Thymus (tissue), 14 donors: ENCODE data around the gene STAG1. TPM values are rescaled to one million over a fixed set of nuclear protein-coding genes. Genes with fewer than 3 reads are reported as not detected.
"Not testable (repeated sequence)": the region's sequence is repeated elsewhere in the genome, so short reads cannot be mapped to it uniquely, and the experiment has no call there.

ENCODE experiments used
- DNase-seq, 9 donors: peaks; one replicate each; pipeline ENCODE4 v3.0.0-alpha.2; 2013; ENCODE audit warnings: low spot score in 9 of 9, low read depth in 6 of 9, missing footprints in 1 of 9
- H3K27ac ChIP-seq, 2 donors: one replicate each; pipeline ENCODE4 v1.5.1; 2013; ENCODE audit warnings: control low read depth in 1 of 2, low read depth in 1 of 2, low read length in 1 of 2, mild to moderate bottlenecking in 1 of 2, moderate library complexity in 1 of 2
- H3K27me3 ChIP-seq, 2 donors: one replicate each; pipeline ENCODE4 v1.5.1; 2013; ENCODE audit warnings: low read length in 1 of 2; ENCODE audit not compliant: control insufficient read depth in 2 of 2, insufficient read depth in 1 of 2
- H3K36me3 ChIP-seq, 2 donors: one replicate each; pipeline ENCODE4 v1.5.1; 2013; ENCODE audit warnings: low read length in 1 of 2, mild to moderate bottlenecking in 1 of 2, moderate library complexity in 1 of 2; ENCODE audit not compliant: control insufficient read depth in 2 of 2, insufficient read depth in 2 of 2
- H3K4me1 ChIP-seq, 2 donors: one replicate each; pipeline ENCODE4 v1.5.1; 2013; ENCODE audit warnings: low read length in 2 of 2; ENCODE audit not compliant: control insufficient read depth in 2 of 2, insufficient read depth in 2 of 2
- H3K4me3 ChIP-seq, 2 donors: one replicate each; pipeline ENCODE4 v1.5.1; 2013; ENCODE audit warnings: low read length in 2 of 2, control low read depth in 1 of 2, mild to moderate bottlenecking in 1 of 2
- H3K9me3 ChIP-seq, 2 donors: one replicate each; pipeline ENCODE4 v1.5.1; 2013; ENCODE audit warnings: low read length in 1 of 2, mild to moderate bottlenecking in 1 of 2; ENCODE audit not compliant: control insufficient read depth in 2 of 2, insufficient read depth in 1 of 2
- WGBS: extraction: QIAGEN DNeasy Blood & Tissue Kit; methylation state at CpG from one replicate; pipeline ENCODE4 v1.1.7; 2013; 5-methylcytosine and 5-hydroxymethylcytosine counted together
- long read RNA-seq, 10 donors: transcript quantifications; one replicate each; lab custom pipeline, GENCODE V29; 2026
- polyA plus RNA-seq: library from polyadenylated mRNA; stranded (reverse); fragments of 200-250 nt; gene quantifications from one replicate; pipeline ENCODE4 v1.2.3, GENCODE V29; 2013
- total RNA-seq: library from RNA; stranded (reverse); fragments of 120-200 nt; gene quantifications from one replicate; pipeline ENCODE4 v1.2.4, GENCODE V29; 2013
- donor health status: healthy.

The STAG1 gene
- 36.0 TPM for total RNA-seq
- 15.9 TPM for polyA plus RNA-seq
- long read RNA-seq, donor 1, full-length matches to known transcripts: 1 of 1 reads
- long read RNA-seq, donor 1, partial matches to known transcripts: 0 of 1 reads
- long read RNA-seq, donor 1, other reads (novel, unspliced or antisense): 0 of 1 reads
- long read RNA-seq, donor 2, full-length matches to known transcripts: 2 of 7 reads
- long read RNA-seq, donor 2, partial matches to known transcripts: 5 of 7 reads
- long read RNA-seq, donor 2, other reads (novel, unspliced or antisense): 0 of 7 reads
- long read RNA-seq, donor 3, full-length matches to known transcripts: 1 of 1 reads
- long read RNA-seq, donor 3, partial matches to known transcripts: 0 of 1 reads
- long read RNA-seq, donor 3, other reads (novel, unspliced or antisense): 0 of 1 reads
- long read RNA-seq, donor 4, partial matches to known transcripts: 0 of 1 reads
- long read RNA-seq, donor 4, other reads (novel, unspliced or antisense): 0 of 1 reads
- long read RNA-seq, donor 5, full-length matches to known transcripts: 1 of 1 reads
- long read RNA-seq, donor 5, partial matches to known transcripts: 0 of 1 reads
- long read RNA-seq, donor 5, other reads (novel, unspliced or antisense): 0 of 1 reads
- long read RNA-seq, donor 6, full-length matches to known transcripts: 1 of 33 reads
- long read RNA-seq, donor 6, partial matches to known transcripts: 21 of 33 reads
- long read RNA-seq, donor 6, other reads (novel, unspliced or antisense): 11 of 33 reads
- long read RNA-seq, donor 7, full-length matches to known transcripts: 5 of 5 reads
- long read RNA-seq, donor 7, partial matches to known transcripts: 0 of 5 reads
- long read RNA-seq, donor 7, other reads (novel, unspliced or antisense): 0 of 5 reads
- long read RNA-seq, donor 8, full-length matches to known transcripts: 1 of 1 reads
- long read RNA-seq, donor 8, partial matches to known transcripts: 0 of 1 reads
- long read RNA-seq, donor 8, other reads (novel, unspliced or antisense): 0 of 1 reads
- long read RNA-seq, donor 9, full-length matches to known transcripts: 3 of 3 reads
- long read RNA-seq, donor 9, partial matches to known transcripts: 0 of 3 reads
- long read RNA-seq, donor 9, other reads (novel, unspliced or antisense): 0 of 3 reads
- long read RNA-seq, donor 10, full-length matches to known transcripts: 2 of 2 reads
- long read RNA-seq, donor 10, partial matches to known transcripts: 0 of 2 reads
- long read RNA-seq, donor 10, other reads (novel, unspliced or antisense): 0 of 2 reads

DNA sequence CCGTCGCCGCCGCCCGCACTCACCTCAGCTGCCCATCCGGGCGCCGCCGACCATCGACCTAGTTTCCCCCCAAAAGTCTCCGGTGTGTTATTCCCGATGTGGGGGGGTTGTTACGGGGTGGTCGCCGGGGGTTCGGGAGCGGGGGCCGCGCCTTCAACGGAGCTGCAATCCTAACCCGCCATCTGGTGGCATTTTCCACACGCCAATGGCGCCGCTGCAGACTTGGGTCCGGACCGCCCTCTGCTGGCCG lies at the start of gene STAG1:
Gene STAG1, minus strand, starts transcription at position 207 of the 250 bp plus-strand sequence. CDS start 121,480 bp downstream, outside the sequence.
- no peaks in the 10 kb centered on the region for H3K36me3 ChIP-seq
- peaks cover 8 to 25% of the 10 kb centered on the region in 2 donors for H3K4me1 ChIP-seq
- H3K4me3 ChIP-seq: peak within 1 kb of the TSS; percentile 65 to 95
- H3K27me3 ChIP-seq: no peaks in the 10 kb centered on the region
- WGBS: under 1% methylated on average over 27 of the region's 27 CpGs
- no peaks in the 10 kb centered on the region for H3K9me3 ChIP-seq
- DNase-seq: no peak
- H3K27ac ChIP-seq: peak within 1 kb of the TSS; percentile 98 to 100

- H3K27ac ChIP-seq, H3K9me3 ChIP-seq, H3K36me3 ChIP-seq, H3K4me3 ChIP-seq, DNase-seq, H3K27me3 ChIP-seq, H3K4me1 ChIP-seq: not testable (repeated sequence)
- WGBS: 98% methylated on average over 10 of the region's 10 CpGs
These were observed 49.0 kb upstream of the STAG1 start for GRCh38 chr3:136801146-136801545.

GRCh38 chr3:136792556-136793330 lies 40.6 kb upstream of the STAG1 start:
- H3K27me3 ChIP-seq: no peaks in the 10 kb centered on the region
- 61% methylated on average over 4 of the region's 4 CpGs for WGBS
- H3K27ac ChIP-seq: no peak overlapping the region
- H3K36me3 ChIP-seq: no peaks in the 10 kb centered on the region
- no peak for DNase-seq
- H3K4me1 ChIP-seq: no peaks in the 10 kb centered on the region
- no peak overlapping the region for H3K4me3 ChIP-seq
- H3K9me3 ChIP-seq: no peaks in the 10 kb centered on the region

DNA sequence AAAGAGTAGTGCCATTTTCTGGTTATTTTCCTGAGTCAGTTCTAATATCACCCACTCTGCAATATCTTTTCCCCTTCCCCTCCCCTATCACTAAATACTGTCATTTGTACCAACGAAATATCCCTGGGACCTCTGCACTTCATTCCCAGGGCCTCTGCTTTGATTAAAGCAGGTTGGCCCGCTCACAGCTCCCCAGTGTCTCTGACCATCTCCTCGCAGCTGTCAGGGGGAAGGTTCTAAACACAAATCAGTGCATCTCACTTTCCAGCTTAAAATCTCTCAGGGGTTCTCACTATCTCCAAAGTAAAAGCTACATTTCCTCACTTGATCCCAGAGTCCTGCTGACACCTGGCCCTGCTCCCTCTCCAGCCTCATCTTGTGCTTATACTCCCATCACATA lies 38.6 kb upstream of the STAG1 start:
- H3K9me3 ChIP-seq: no peaks in the 10 kb centered on the region
- H3K27me3 ChIP-seq: no peaks in the 10 kb centered on the region
- peaks cover 3 to 10% of the 10 kb centered on the region in 2 donors for H3K4me1 ChIP-seq
- H3K36me3 ChIP-seq: no peaks in the 10 kb centered on the region
- DNase-seq: no peak
- H3K27ac ChIP-seq: no peak overlapping the region
- WGBS: 97% methylated on average over 3 of the region's 3 CpGs
- H3K4me3 ChIP-seq: no peak overlapping the region

GRCh38 chr3:136789976-136790375 lies 37.8 kb upstream of the STAG1 start:
- no peaks in the 10 kb centered on the region for H3K9me3 ChIP-seq
- H3K27me3 ChIP-seq: no peaks in the 10 kb centered on the region
- H3K4me3 ChIP-seq: no peak overlapping the region
- WGBS: 93% methylated on average over 1 of the region's 1 CpG
- H3K4me1 ChIP-seq: peaks cover 3 to 10% of the 10 kb centered on the region in 2 donors
- DNase-seq: no peak
- no peak overlapping the region for H3K27ac ChIP-seq
- no peaks in the 10 kb centered on the region for H3K36me3 ChIP-seq

GRCh38 chr3:136788154-136788553 lies 36.0 kb upstream of the STAG1 start:
- Histone ChIP-seq H3K4me1 (peaks cover 3 to 10% of the 10 kb centered on the region in 2 donors), H3K9me3 (no peaks in the 10 kb centered on the region), H3K36me3 (no peaks in the 10 kb centered on the region), H3K27me3 (no peaks in the 10 kb centered on the region), H3K4me3 (no peak overlapping the region), H3K27ac (no peak overlapping the region)
- WGBS: 100% methylated on average over 1 of the region's 1 CpG
- no peak for DNase-seq

- no peaks in the 10 kb centered on the region for H3K27me3 ChIP-seq
- no peaks in the 10 kb centered on the region for H3K36me3 ChIP-seq
- peaks cover 3 to 10% of the 10 kb centered on the region in 2 donors for H3K4me1 ChIP-seq
- H3K9me3 ChIP-seq: no peaks in the 10 kb centered on the region
- DNase-seq: peak; percentile 33 to 85 (median 66)
- peak overlapping the region in 1 of 2 donors; percentile 79 for H3K27ac ChIP-seq
- WGBS: 0% methylated on average over 2 of the region's 2 CpGs
- no peak overlapping the region for H3K4me3 ChIP-seq
These were observed 35.2 kb upstream of the STAG1 start for GRCh38 chr3:136787349-136787748.

GRCh38 chr3:136783708-136784191 lies 31.6 kb upstream of the STAG1 start:
- H3K27me3 ChIP-seq: no peaks in the 10 kb centered on the region
- 97% methylated on average over 5 of the region's 5 CpGs for whole genome bisulfite sequencing
- peaks cover 3 to 13% of the 10 kb centered on the region in 2 donors for H3K4me1 ChIP-seq
- H3K36me3 ChIP-seq: no peaks in the 10 kb centered on the region
- H3K4me3 ChIP-seq: no peak overlapping the region
- H3K27ac ChIP-seq: no peak overlapping the region
- no peak for DNase-seq
- H3K9me3 ChIP-seq: no peaks in the 10 kb centered on the region
